Effector memory CD4-positive, alpha-beta T cell (primary cell): ENCODE measurements around the gene C14orf180.

Experiments
- DNase-seq, 3 donors: peaks; one replicate each; pipeline ENCODE4 v3.0.0-alpha.2; 2020
- H3K27ac ChIP-seq: 2 replicates; pipeline ENCODE4 v1.7.0; 2013; ENCODE audit warnings: mild to moderate bottlenecking, low read length, moderate library complexity; ENCODE audit not compliant: insufficient read depth, poor library complexity, severe bottlenecking
- H3K27me3 ChIP-seq: replicated peaks from 2 replicates; pipeline ENCODE4 v1.7.0; 2013; ENCODE audit warnings: mild to moderate bottlenecking, low read length; ENCODE audit not compliant: insufficient read depth, control insufficient read depth, poor library complexity, severe bottlenecking
- H3K36me3 ChIP-seq: 2 replicates; pipeline ENCODE4 v1.7.0; 2013; ENCODE audit warnings: mild to moderate bottlenecking, low read length, moderate library complexity; ENCODE audit not compliant: control insufficient read depth, insufficient read depth
- H3K4me1 ChIP-seq: 2 replicates; pipeline ENCODE4 v1.7.0; 2013; ENCODE audit warnings: low read length, mild to moderate bottlenecking; ENCODE audit not compliant: control insufficient read depth, insufficient read depth, poor library complexity, severe bottlenecking
- H3K4me3 ChIP-seq: 2 replicates; pipeline ENCODE4 v1.7.0; 2013; ENCODE audit warnings: low read length, low read depth, mild to moderate bottlenecking; ENCODE audit not compliant: insufficient read depth, poor library complexity, severe bottlenecking
- H3K9me3 ChIP-seq: 2 replicates; pipeline ENCODE4 v1.7.0; 2013; ENCODE audit warnings: mild to moderate bottlenecking, low read length, moderate library complexity; ENCODE audit not compliant: control insufficient read depth

Gene C14orf180

GRCh38 chr14:104610749-104611310 lies 31.3 kb downstream of the C14orf180 start:
- H3K27ac ChIP-seq: no peak overlapping the region
- DNase-seq: no peak
- no peaks in the 10 kb centered on the region for H3K36me3 ChIP-seq
- H3K9me3 ChIP-seq: no peaks in the 10 kb centered on the region
- H3K4me3 ChIP-seq: no peak overlapping the region
- no peaks in the 10 kb centered on the region for H3K27me3 ChIP-seq
- H3K4me1 ChIP-seq: no peaks in the 10 kb centered on the region

GRCh38 chr14:104611881-104612280 lies 32.3 kb downstream of the C14orf180 start:
- H3K27ac ChIP-seq: no peak overlapping the region
- H3K27me3 ChIP-seq: no peaks in the 10 kb centered on the region
- H3K36me3 ChIP-seq: no peaks in the 10 kb centered on the region
- H3K9me3 ChIP-seq: no peaks in the 10 kb centered on the region
- H3K4me3 ChIP-seq: no peak overlapping the region
- no peak for DNase-seq
- H3K4me1 ChIP-seq: no peaks in the 10 kb centered on the region

- DNase-seq: no peak
- H3K4me3 ChIP-seq: no peak overlapping the region
- no peaks in the 10 kb centered on the region for H3K4me1 ChIP-seq
- H3K27me3 ChIP-seq: no peaks in the 10 kb centered on the region
- H3K27ac ChIP-seq: no peak overlapping the region
- H3K36me3 ChIP-seq: no peaks in the 10 kb centered on the region
- no peaks in the 10 kb centered on the region for H3K9me3 ChIP-seq
Observed at GRCh38 chr14:104614126-104614812, 34.7 kb downstream of the C14orf180 start.

- H3K4me3 ChIP-seq: no peak overlapping the region
- H3K27ac ChIP-seq: no peak overlapping the region
- H3K4me1 ChIP-seq: no peaks in the 10 kb centered on the region
- H3K36me3 ChIP-seq: no peaks in the 10 kb centered on the region
- H3K27me3 ChIP-seq: peaks cover 4% of the 10 kb centered on the region
- H3K9me3 ChIP-seq: no peaks in the 10 kb centered on the region
- DNase-seq: no peak
Observed at GRCh38 chr14:104624939-104625338, 45.4 kb downstream of the C14orf180 start.

GRCh38 chr14:104632781-104633180 lies 53.2 kb downstream of the C14orf180 start:
- Histone ChIP-seq H3K27ac (no peak overlapping the region), H3K27me3 (peaks cover 3% of the 10 kb centered on the region)

GRCh38 chr14:104633276-104634137 lies 53.9 kb downstream of the C14orf180 start:
- Histone ChIP-seq H3K4me1 (no peaks in the 10 kb centered on the region), H3K4me3 (no peak overlapping the region), H3K9me3 (no peaks in the 10 kb centered on the region), H3K27me3 (peaks cover 3% of the 10 kb centered on the region), H3K36me3 (no peaks in the 10 kb centered on the region), H3K27ac (no peak overlapping the region)
- DNase-seq: no peak

More at GRCh38 chr14:104632781-104633180, 53.2 kb downstream of the C14orf180 start:
- DNase-seq: no peak
- no peaks in the 10 kb centered on the region for H3K36me3 ChIP-seq
- H3K9me3 ChIP-seq: no peaks in the 10 kb centered on the region
- H3K4me3 ChIP-seq: no peak overlapping the region
- H3K4me1 ChIP-seq: no peaks in the 10 kb centered on the region

- Histone ChIP-seq H3K27me3 (peaks cover 6% of the 10 kb centered on the region), H3K4me1 (no peaks in the 10 kb centered on the region), H3K36me3 (no peaks in the 10 kb centered on the region), H3K4me3 (no peak overlapping the region), H3K27ac (no peak overlapping the region), H3K9me3 (no peaks in the 10 kb centered on the region)
- DNase-seq: no peak
Observed at GRCh38 chr14:104634138-104634760, 54.7 kb downstream of the C14orf180 start.

GRCh38 chr14:104634886-104635570 lies 55.5 kb downstream of the C14orf180 start:
- H3K4me1 ChIP-seq: no peaks in the 10 kb centered on the region
- H3K27ac ChIP-seq: no peak overlapping the region
- H3K36me3 ChIP-seq: no peaks in the 10 kb centered on the region
- DNase-seq: no peak
- H3K4me3 ChIP-seq: no peak overlapping the region
- peaks cover 9% of the 10 kb centered on the region for H3K27me3 ChIP-seq
- H3K9me3 ChIP-seq: no peaks in the 10 kb centered on the region

- Histone ChIP-seq H3K27me3 (peaks cover 13% of the 10 kb centered on the region), H3K4me3 (no peak overlapping the region), H3K9me3 (no peaks in the 10 kb centered on the region), H3K36me3 (no peaks in the 10 kb centered on the region), H3K27ac (no peak overlapping the region), H3K4me1 (no peaks in the 10 kb centered on the region)
- DNase-seq: no peak
Observed at GRCh38 chr14:104635717-104636116, 56.2 kb downstream of the C14orf180 start.
